ENCODE results near the gene TNNT3.

GRCh38 chr11:1948389-1948788, 28.9 kb downstream of the TNNT3 start:
- no peak for TF ChIP-seq ZNF274 (IDR thresholded peaks at IDR 0.05; ENCODE audit: low read depth, low read length)
- TF ChIP-seq SUZ12 (IDR thresholded peaks at IDR 0.05; ENCODE audit: extremely low read depth, insufficient read depth, insufficient read length), result no peak
